ENCODE data around the gene KPNB1.
A peak's percentile ranks its signal among the peaks of the same experiment; 100 is the strongest.

KPNB1 gene

GRCh38 chr17:47649153-47649971 is at the start of gene KPNB1:
Gene KPNB1, plus strand, starts transcription at chr17:47649919. Its CDS starts 326 bp downstream, at chr17:47650245.
- peak within 1 kb of the TSS; percentile 71 for H3K4me3 ChIP-seq (ENCODE audit: low read depth, low read length)
- in situ Hi-C loops (cut with HindIII; ENCODE audit: low sequenced_read_pairs) = no loop called here
- no peak for TF ChIP-seq CTCF (IDR thresholded peaks at IDR 0.05; ENCODE audit: low read depth, low read length, missing control alignments)
- DNase-seq (ENCODE audit: low read depth) = peak; percentile 100

- no peak for DNase-seq (ENCODE audit: low read depth)
- no peak overlapping the region for H3K4me3 ChIP-seq (ENCODE audit: low read depth, low read length)
- no peak for TF ChIP-seq CTCF (IDR thresholded peaks at IDR 0.05; ENCODE audit: low read depth, low read length, missing control alignments)
- in situ Hi-C loops (cut with HindIII; ENCODE audit: low sequenced_read_pairs) = no loop called here
These were observed 45.7 kb upstream of the KPNB1 start for GRCh38 chr17:47603830-47604597.

- no peak overlapping the region for H3K4me3 ChIP-seq (ENCODE audit: low read depth, low read length)
- in situ Hi-C loops (cut with HindIII; ENCODE audit: low sequenced_read_pairs) = no loop called here
- DNase-seq (ENCODE audit: low read depth) = peak; percentile 39
- no peak for TF ChIP-seq CTCF (IDR thresholded peaks at IDR 0.05; ENCODE audit: low read depth, low read length, missing control alignments)
These were observed 45.2 kb upstream of the KPNB1 start for GRCh38 chr17:47604598-47604927.

- no peak for TF ChIP-seq CTCF (IDR thresholded peaks at IDR 0.05; ENCODE audit: low read depth, low read length, missing control alignments)
- no peak overlapping the region for H3K4me3 ChIP-seq (ENCODE audit: low read depth, low read length)
- in situ Hi-C loops (cut with HindIII; ENCODE audit: low sequenced_read_pairs) = no loop called here
- DNase-seq (ENCODE audit: low read depth) = no peak
These were observed 44.7 kb upstream of the KPNB1 start for GRCh38 chr17:47605011-47605410.

GRCh38 chr17:47607481-47607880 is 42.2 kb upstream of the KPNB1 start:
- in situ Hi-C loops (cut with HindIII; ENCODE audit: low sequenced_read_pairs) = no loop called here
- TF ChIP-seq CTCF (IDR thresholded peaks at IDR 0.05; ENCODE audit: low read depth, low read length, missing control alignments) = no peak
- no peak for DNase-seq (ENCODE audit: low read depth)
- no peak overlapping the region for H3K4me3 ChIP-seq (ENCODE audit: low read depth, low read length)

- in situ Hi-C loops (cut with HindIII; ENCODE audit: low sequenced_read_pairs) = no loop called here
- DNase-seq (ENCODE audit: low read depth) = no peak
These were observed 38.1 kb upstream of the KPNB1 start for GRCh38 chr17:47611372-47612350.

More at GRCh38 chr17:47611372-47612350, 38.1 kb upstream of the KPNB1 start:
- H3K4me3 ChIP-seq (ENCODE audit: low read depth, low read length) = no peak overlapping the region
- no peak for TF ChIP-seq CTCF (IDR thresholded peaks at IDR 0.05; ENCODE audit: low read depth, low read length, missing control alignments)
